ENCODE results near the gene IGHMBP2.

Gene IGHMBP2

DNA sequence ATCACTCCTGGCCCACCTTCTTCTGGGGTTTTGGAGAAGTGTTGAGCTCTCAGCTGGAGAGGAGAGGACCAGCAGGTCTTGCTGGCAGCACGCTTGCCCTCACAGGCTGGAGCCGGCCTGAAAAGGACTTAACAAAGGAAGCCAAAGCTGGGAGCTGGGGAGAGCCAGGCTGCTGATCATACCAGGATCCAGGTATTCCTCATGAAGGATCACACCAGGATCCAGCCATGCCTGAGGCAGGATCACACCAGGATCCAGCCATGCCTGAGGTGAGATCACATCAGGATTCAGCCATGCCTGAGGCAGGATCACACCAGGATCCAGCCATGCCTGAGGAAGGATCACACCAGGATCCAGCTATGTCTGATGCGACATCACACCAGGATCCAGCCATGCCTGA is 60.1 kb downstream of the IGHMBP2 start:
- DNase-seq (ENCODE audit: insufficient read length, low spot score) (no peak), FAIRE-seq (no peak)
- TF ChIP-seq, protein P1, sequence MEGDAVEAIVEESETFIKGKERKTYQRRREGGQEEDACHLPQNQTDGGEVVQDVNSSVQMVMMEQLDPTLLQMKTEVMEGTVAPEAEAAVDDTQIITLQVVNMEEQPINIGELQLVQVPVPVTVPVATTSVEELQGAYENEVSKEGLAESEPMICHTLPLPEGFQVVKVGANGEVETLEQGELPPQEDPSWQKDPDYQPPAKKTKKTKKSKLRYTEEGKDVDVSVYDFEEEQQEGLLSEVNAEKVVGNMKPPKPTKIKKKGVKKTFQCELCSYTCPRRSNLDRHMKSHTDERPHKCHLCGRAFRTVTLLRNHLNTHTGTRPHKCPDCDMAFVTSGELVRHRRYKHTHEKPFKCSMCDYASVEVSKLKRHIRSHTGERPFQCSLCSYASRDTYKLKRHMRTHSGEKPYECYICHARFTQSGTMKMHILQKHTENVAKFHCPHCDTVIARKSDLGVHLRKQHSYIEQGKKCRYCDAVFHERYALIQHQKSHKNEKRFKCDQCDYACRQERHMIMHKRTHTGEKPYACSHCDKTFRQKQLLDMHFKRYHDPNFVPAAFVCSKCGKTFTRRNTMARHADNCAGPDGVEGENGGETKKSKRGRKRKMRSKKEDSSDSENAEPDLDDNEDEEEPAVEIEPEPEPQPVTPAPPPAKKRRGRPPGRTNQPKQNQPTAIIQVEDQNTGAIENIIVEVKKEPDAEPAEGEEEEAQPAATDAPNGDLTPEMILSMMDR (IDR thresholded peaks at IDR 0.05; ENCODE audit: insufficient read depth, missing control alignments), result no peak

DNA sequence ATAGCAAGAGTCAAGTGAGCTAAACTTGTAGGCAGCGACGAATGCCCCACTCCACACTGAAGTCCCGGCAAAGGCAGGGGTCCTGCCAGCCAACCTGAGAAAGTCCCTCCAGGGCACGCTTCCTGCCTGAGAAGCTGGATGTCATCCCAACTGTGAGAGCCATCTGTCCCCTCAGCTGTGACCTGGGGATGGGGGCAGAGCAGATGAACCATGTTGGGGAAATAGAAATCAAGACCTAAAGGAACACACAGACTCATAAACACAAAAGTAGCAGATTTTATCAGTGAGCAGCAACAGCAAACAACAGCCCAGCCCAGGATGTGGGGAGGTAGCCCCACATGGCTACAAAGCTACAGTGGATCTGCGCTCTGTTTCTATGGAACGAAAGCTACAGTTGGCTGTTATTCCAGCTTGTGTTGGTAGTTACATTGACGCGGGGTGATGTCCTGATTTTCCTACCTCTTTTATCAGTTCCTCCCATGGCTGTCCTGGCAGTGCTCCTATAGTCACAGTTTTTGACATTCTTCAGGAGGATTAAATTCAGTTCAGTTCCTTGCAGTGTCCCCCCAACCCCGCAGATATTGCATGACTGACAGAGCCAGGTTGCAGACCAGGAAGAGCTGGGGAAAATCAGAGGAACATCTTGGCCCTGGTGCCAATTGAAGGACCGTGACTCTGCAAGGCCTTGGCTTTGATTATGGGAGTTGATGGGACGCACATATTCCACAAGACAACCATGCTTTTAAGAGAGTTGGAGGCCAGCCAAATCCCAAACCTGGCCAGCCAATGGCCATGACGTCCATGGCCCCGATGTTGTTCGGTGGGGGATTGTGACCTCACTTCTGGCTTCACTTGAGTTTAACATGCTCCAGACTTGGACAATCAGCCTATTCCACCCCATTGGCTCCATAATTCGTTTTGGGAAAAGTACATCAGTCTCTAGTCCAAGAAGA is 62.5 kb downstream of the IGHMBP2 start:
- TF ChIP-seq, protein P1 (IDR thresholded peaks at IDR 0.05; ENCODE audit: insufficient read depth, missing control alignments), result no peak
- DNase-seq (ENCODE audit: insufficient read length, low spot score) (no peak), FAIRE-seq (no peak)

DNA sequence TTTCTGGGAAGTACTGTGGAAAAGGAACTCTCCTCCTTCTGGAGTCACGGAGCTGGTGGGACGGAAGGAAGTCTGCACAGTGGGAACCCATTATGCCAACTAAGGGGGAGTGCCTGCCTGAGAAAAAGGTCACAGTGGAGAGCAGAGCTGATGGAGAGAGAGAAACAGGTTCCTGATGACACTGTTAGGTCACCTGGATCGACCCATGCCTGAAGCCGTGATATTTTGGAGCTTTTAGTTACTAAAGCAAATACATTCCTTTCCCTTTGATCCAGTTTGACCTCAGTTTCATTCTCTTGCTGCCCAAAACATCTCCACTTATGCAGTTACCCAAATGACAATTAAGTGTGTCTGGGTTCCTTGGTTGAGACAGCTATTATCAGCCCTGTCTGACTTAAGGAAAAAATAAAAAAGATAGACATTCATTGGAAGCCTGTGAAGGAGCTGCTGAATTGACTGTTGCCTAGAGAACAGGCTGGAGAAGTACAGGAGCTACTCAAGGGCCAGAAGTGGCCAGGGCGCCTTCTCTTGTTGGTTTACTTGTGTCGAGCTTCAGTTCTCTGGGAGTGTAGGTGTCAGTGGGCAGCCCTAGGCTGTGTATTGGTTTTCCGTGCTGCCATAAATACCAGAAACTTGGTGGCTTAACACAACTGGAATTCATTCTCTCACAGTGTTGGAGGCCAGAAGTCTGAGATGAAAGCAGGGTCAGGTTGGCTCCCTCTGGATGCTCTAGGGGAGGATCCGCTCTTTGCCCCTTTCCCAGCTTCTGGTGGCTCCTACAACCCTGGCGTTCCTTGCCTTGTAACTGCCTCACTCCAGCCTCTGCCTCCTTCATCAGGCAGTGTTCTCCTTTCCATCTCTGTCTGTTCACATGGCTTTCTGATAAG is 63.4 kb downstream of the IGHMBP2 start:
- DNase-seq (ENCODE audit: insufficient read length, low spot score) (no peak), FAIRE-seq (no peak)
- TF ChIP-seq, protein P1 (IDR thresholded peaks at IDR 0.05; ENCODE audit: insufficient read depth, missing control alignments), result no peak

DNA sequence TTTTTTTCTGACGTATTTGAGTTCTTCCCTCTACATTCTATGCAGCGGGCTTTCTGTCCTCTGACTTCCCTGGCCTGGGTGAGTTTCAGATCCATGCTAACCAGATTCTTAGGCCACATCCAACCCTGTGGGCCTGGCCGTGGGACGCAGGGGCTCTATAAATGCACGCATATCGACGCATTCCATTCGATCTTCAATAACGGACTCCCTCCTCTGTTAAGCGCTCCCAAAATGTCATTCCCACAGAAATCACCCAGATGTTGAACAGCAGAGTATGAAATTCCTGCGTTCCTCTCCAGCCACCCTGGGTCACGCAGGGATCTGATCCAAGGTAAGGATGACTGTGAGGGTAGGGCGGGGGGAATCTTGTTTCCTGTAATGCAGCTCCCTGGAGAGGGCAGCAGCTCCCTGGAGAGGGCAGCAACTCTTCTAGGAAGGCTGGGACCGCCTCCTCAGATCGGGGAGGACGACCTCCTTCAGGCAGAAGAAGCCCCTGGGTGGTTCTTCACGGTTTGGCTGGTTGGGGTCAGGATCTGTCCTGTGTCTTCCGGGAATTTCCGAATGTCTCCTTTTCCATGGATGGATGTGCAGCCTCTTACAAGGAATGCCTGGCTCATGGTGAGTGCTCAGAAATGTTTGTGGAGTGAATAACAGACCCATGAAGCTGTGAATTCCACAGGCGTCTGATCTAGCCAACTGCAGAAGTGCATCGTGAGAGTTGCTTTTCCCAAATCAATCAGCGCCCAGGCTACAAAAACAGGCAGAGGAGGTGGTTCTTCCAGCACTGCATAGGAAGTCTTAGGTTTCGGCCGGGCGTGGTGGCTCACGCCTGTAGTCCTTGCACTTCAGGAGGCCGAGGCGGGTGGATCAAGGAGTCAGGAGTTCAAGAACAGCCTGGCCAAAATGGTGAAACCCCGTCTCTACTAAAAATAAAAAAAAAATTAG is 64.9 kb downstream of the IGHMBP2 start:
- TF ChIP-seq, protein P1 (IDR thresholded peaks at IDR 0.05; ENCODE audit: insufficient read depth, missing control alignments), result no peak
- no peak for DNase-seq (ENCODE audit: insufficient read length, low spot score)
- no peak for FAIRE-seq

DNA sequence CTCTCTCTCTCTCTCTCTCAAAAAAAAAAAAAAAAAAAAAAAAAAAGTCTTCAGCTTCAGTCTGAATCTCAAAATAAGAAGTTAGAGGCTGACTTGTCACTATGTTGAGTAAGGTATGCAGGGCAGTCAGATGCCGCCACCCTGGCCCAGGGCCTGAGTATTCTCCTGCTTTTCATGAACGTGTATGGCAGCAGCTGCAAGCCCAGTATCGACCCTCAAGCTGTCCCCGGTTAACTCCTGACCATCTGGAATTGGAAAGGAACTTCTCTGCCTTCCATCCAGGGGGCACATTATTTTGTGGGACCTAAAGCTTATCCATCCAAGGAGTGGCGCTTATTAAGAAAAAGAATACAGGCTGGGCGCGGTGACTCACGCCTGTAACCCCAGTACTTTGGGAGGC is 65.7 kb downstream of the IGHMBP2 start:
- FAIRE-seq (no peak), DNase-seq (ENCODE audit: insufficient read length, low spot score) (no peak)
- TF ChIP-seq, protein P1 (IDR thresholded peaks at IDR 0.05; ENCODE audit: insufficient read depth, missing control alignments), result no peak

DNA sequence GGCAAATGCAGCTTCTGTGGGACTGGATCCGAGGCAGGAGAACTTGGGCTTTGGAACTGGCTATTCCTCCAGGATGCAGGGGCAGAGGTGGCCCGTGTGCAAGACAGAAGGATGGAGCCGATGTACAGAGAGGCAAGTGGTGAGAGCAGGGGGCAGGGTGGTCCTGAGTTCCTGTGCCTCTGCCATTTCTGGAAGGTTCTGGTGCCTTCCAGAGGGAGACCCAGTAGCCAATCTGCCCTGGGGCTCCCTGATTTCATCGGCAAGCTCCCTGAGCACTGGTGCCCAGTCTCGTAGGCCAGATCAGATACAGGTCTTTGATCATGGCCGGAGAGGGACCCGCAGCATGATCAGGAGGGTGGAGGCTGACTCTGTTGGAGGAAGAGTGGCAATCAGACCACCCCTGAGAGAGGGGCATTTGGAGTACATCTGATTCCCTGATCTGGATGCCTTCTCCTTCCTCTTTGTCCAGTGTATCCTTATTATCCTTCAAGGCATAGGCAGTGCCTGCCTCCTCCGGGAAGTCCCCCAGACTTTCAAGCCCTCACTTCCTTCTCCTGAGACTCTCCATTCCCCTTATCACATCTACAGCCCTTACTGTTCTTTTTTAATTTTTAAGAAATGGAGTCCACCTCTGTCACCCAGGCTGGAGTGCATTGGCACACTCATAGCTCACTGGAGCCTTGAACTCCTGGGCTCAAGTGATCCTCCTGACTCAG is 67.4 kb downstream of the IGHMBP2 start:
- TF ChIP-seq, protein P1 (IDR thresholded peaks at IDR 0.05; ENCODE audit: insufficient read depth, missing control alignments), result no peak
- FAIRE-seq (no peak), DNase-seq (ENCODE audit: insufficient read length, low spot score) (no peak)

Measured in D721Med (cell line).